Small intestine (tissue), 7 donors: Measurements from ENCODE around the gene ACP6. TPM values are rescaled to one million over a fixed set of nuclear protein-coding genes. Genes with fewer than 3 reads are reported as not detected.
A peak's percentile ranks its signal among the peaks of the same experiment; 100 is the strongest.
"Not testable (repeated sequence)": the region's sequence is repeated elsewhere in the genome, so short reads cannot be mapped to it uniquely, and the experiment has no call there.

Source experiments
- DNase-seq, 2 donors: peaks; one replicate each; pipeline versions ENCODE4 v3.0.0 to v3.0.0-alpha.2; 2013
- FAIRE-seq: peaks from 2 replicates; lab custom pipeline; 2012; peaks lifted over from hg19 to GRCh38; lab: Jason Lieb, UNC
- H3K27ac ChIP-seq, 3 donors: one replicate each; pipeline ENCODE4 v1.5.1; 2013; ENCODE audit warnings: low read length in 2 of 3, mild to moderate bottlenecking in 2 of 3, control low read depth in 1 of 3, inconsistent platforms in 1 of 3, low read depth in 1 of 3, moderate library complexity in 1 of 3
- H3K27me3 ChIP-seq, 3 donors: one replicate each; pipeline ENCODE4 v1.6.1; 2013; ENCODE audit warnings: low read length in 3 of 3, inconsistent platforms in 1 of 3; ENCODE audit not compliant: control insufficient read depth in 3 of 3, insufficient read depth in 3 of 3
- H3K36me3 ChIP-seq, 3 donors: one replicate each; pipeline ENCODE4 v1.6.1; 2013; ENCODE audit warnings: low read length in 3 of 3, inconsistent platforms in 1 of 3, low read depth in 1 of 3, mild to moderate bottlenecking in 1 of 3, moderate library complexity in 1 of 3; ENCODE audit not compliant: control insufficient read depth in 3 of 3, insufficient read depth in 2 of 3
- H3K4me1 ChIP-seq, 3 donors: one replicate each; pipeline ENCODE4 v1.6.1; 2013; ENCODE audit warnings: low read length in 2 of 3, inconsistent platforms in 1 of 3, low read depth in 1 of 3, mild to moderate bottlenecking in 1 of 3, moderate library complexity in 1 of 3; ENCODE audit not compliant: control insufficient read depth in 3 of 3, insufficient read depth in 2 of 3
- H3K4me3 ChIP-seq, 3 donors: one replicate each; pipeline ENCODE4 v1.5.1; 2013; ENCODE audit warnings: low read length in 3 of 3, control low read depth in 1 of 3, inconsistent platforms in 1 of 3, low read depth in 1 of 3, mild to moderate bottlenecking in 1 of 3, moderate library complexity in 1 of 3
- H3K9me3 ChIP-seq, 2 donors: one replicate each; pipeline ENCODE4 v1.6.1; 2013; ENCODE audit warnings: low read depth in 1 of 2, low read length in 1 of 2; ENCODE audit not compliant: control insufficient read depth in 2 of 2, insufficient read depth in 1 of 2
- WGBS, 3 donors: extraction: QIAGEN DNeasy Blood & Tissue Kit; methylation state at CpG; one replicate each; pipeline ENCODE4 v1.1.7; 2013; 5-methylcytosine and 5-hydroxymethylcytosine counted together
- polyA plus RNA-seq, 4 donors: library from polyadenylated mRNA; stranded (reverse) in 3 of 4; unstranded in 1 of 4; fragments of 200-250 nt in 3 of 4; fragments of 120-200 nt in 1 of 4; gene quantifications; one replicate each; pipeline versions ENCODE4 v1.2.1 to v1.2.3, GENCODE V29; 2013
- donor health status: healthy with polysubstance abuse.
- donor health status: control.
- donor health status: control.
- donor health status: Bipolar disorder and iron deficiency.
- donor health status: healthy.

Gene ACP6
- polyA plus RNA-seq, 4 donors: 3.5 to 25.0 (median 14.2) TPM

- 94 to 96% (median 94%) methylated on average over 8 of the region's 8 CpGs for WGBS, 3 donors
- H3K36me3 ChIP-seq: peaks cover 4 to 40% (median 4%) of the 10 kb centered on the region in 3 donors
- no peak for FAIRE-seq
Observed at GRCh38 chr1:147624011-147624410, 46.3 kb downstream of the ACP6 start.

GRCh38 chr1:147622731-147623130 is 47.6 kb downstream of the ACP6 start:
- Histone ChIP-seq H3K4me3 (no peak overlapping the region), H3K27me3 (no peaks in the 10 kb centered on the region), H3K36me3 (peaks cover 8 to 45% (median 9%) of the 10 kb centered on the region in 3 donors), H3K9me3 (no peaks in the 10 kb centered on the region), H3K27ac (no peak overlapping the region), H3K4me1 (peaks cover 4 to 24% (median 8%) of the 10 kb centered on the region in 3 donors)
- WGBS, 3 donors: 80 to 92% (median 86%) methylated on average over 2 of the region's 2 CpGs
- DNase-seq (no peak), FAIRE-seq (no peak)

More at GRCh38 chr1:147624011-147624410, 46.3 kb downstream of the ACP6 start:
- no peaks in the 10 kb centered on the region for H3K9me3 ChIP-seq
- DNase-seq: no peak
- no peak overlapping the region for H3K4me3 ChIP-seq
- peaks cover 4 to 24% (median 8%) of the 10 kb centered on the region in 3 donors for H3K4me1 ChIP-seq
- H3K27ac ChIP-seq: no peak overlapping the region
- no peaks in the 10 kb centered on the region for H3K27me3 ChIP-seq

GRCh38 chr1:147620543-147620942 is 49.8 kb downstream of the ACP6 start:
- H3K4me3 ChIP-seq: no peak overlapping the region
- FAIRE-seq (no peak), DNase-seq (no peak)
- peaks cover under 1 to 7% (median under 1%) of the 10 kb centered on the region in 3 donors for H3K4me1 ChIP-seq
- no peak overlapping the region for H3K27ac ChIP-seq
- WGBS, 3 donors: 83 to 85% (median 84%) methylated on average over 9 to 12 of the region's 12 CpGs
- H3K9me3 ChIP-seq: no peaks in the 10 kb centered on the region
- H3K36me3 ChIP-seq: peaks cover 8 to 49% (median 11%) of the 10 kb centered on the region in 3 donors
- H3K27me3 ChIP-seq: no peaks in the 10 kb centered on the region

DNA sequence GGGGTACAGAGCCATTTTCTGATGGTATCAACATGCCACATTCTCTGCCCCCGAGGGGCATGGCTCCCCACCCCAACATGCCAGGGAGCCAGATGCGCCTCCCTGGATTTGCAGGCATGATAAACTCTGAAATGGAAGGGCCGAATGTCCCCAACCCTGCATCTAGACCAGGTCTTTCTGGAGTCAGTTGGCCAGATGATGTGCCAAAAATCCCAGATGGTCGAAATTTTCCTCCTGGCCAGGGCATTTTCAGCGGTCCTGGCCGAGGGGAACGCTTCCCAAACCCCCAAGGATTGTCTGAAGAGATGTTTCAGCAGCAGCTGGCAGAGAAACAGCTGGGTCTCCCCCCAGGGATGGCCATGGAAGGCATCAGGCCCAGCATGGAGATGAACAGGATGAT is 50.6 kb downstream of the ACP6 start:
- FAIRE-seq (no peak), DNase-seq (no peak)
- Histone ChIP-seq H3K9me3 (no peaks in the 10 kb centered on the region), H3K4me1 (peaks cover 0 to 3% (median 0%) of the 10 kb centered on the region in 3 donors), H3K4me3 (no peak overlapping the region), H3K27me3 (no peaks in the 10 kb centered on the region), H3K27ac (no peak overlapping the region), H3K36me3 (peaks cover 8 to 50% (median 11%) of the 10 kb centered on the region in 3 donors)
- WGBS, 3 donors: 93 to 94% (median 93%) methylated on average over 7 of the region's 7 CpGs

- Histone ChIP-seq H3K36me3 (peaks cover 8 to 46% (median 9%) of the 10 kb centered on the region in 3 donors), H3K9me3 (no peaks in the 10 kb centered on the region), H3K4me1 (no peaks in the 10 kb centered on the region), H3K4me3 (no peak overlapping the region), H3K27me3 (no peaks in the 10 kb centered on the region), H3K27ac (no peak overlapping the region)
- FAIRE-seq: no peak
- WGBS, 3 donors: 94 to 98% (median 95%) methylated on average over 8 of the region's 8 CpGs
- no peak for DNase-seq
Observed at GRCh38 chr1:147618771-147619170, 51.6 kb downstream of the ACP6 start.

DNA sequence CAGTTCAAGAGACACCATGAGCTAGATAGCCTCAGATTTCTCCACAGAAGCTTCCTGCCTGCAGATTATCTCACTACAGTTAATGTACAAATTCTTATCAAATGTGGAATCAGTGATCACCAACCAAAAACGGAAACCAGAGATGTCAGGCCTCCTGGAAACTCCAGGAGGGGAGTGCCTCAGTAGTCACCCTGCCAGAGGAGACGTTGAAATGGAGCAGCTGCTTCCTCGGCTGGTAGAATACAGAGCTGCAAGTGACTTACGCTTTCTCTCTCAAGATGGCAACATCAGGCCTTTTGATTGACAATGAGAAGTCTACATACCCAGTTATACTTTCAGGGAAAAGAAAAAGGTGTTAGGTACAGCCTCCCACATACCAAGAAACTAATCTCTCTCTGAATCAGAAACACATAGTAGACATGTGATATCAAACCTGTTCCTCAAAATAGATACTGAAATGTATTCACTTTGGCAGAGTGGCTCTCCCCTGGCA is 52.2 kb downstream of the ACP6 start:
- Histone ChIP-seq H3K27me3 (no peaks in the 10 kb centered on the region), H3K4me3 (no peak overlapping the region), H3K27ac (no peak overlapping the region), H3K4me1 (no peaks in the 10 kb centered on the region), H3K36me3 (peaks cover 8 to 50% (median 9%) of the 10 kb centered on the region in 3 donors), H3K9me3 (no peaks in the 10 kb centered on the region)
- FAIRE-seq: no peak
- 54 to 75% (median 63%) methylated on average over 4 of the region's 4 CpGs for WGBS, 3 donors
- no peak for DNase-seq

- H3K4me3 ChIP-seq, H3K9me3 ChIP-seq, H3K27ac ChIP-seq, DNase-seq, H3K27me3 ChIP-seq, H3K4me1 ChIP-seq: not testable (repeated sequence)
- peaks cover 8 to 52% (median 9%) of the 10 kb centered on the region in 3 donors for H3K36me3 ChIP-seq
- FAIRE-seq: peak; percentile 67
- WGBS, 3 donors: 96 to 99% (median 97%) methylated on average over 4 of the region's 4 CpGs
Observed at GRCh38 chr1:147614966-147615365, 55.4 kb downstream of the ACP6 start.

GRCh38 chr1:147613506-147613905 is 56.8 kb downstream of the ACP6 start:
- no peaks in the 10 kb centered on the region for H3K27me3 ChIP-seq
- H3K27ac ChIP-seq: no peak overlapping the region
- peaks cover 0 to 41% (median 3%) of the 10 kb centered on the region in 3 donors for H3K36me3 ChIP-seq
- DNase-seq (no peak), FAIRE-seq (no peak)
- H3K4me3 ChIP-seq: no peak overlapping the region
- H3K4me1 ChIP-seq: no peaks in the 10 kb centered on the region
- H3K9me3 ChIP-seq: no peaks in the 10 kb centered on the region

GRCh38 chr1:147612366-147612765 is 58.0 kb downstream of the ACP6 start:
- FAIRE-seq (no peak), DNase-seq (peak in 1 of 2 donors; percentile 31)
- no peaks in the 10 kb centered on the region for H3K9me3 ChIP-seq
- H3K27ac ChIP-seq: no peak overlapping the region
- WGBS, 3 donors: 65 to 75% (median 68%) methylated on average over 4 of the region's 4 CpGs
- H3K27me3 ChIP-seq: no peaks in the 10 kb centered on the region
- peaks cover 0 to 38% (median 5%) of the 10 kb centered on the region in 3 donors for H3K36me3 ChIP-seq
- H3K4me1 ChIP-seq: no peaks in the 10 kb centered on the region
- no peak overlapping the region for H3K4me3 ChIP-seq
